Stomach (tissue), 9 donors: ENCODE measurements around the gene METTL24. TPM values are rescaled to one million over a fixed set of nuclear protein-coding genes. Genes with fewer than 3 reads are reported as not detected.
A peak's percentile ranks its signal among the peaks of the same experiment; 100 is the strongest.

Experiments used
- DNase-seq, 2 donors: peaks; one replicate each; pipeline versions ENCODE4 v3.0.0 to v3.0.0-alpha.2; 2013 to 2019
- H3K27ac ChIP-seq, 5 donors: fragments of 200-600 bp in 4 of 5; sonication (generic) in 4 of 5; one replicate each; pipeline ENCODE4 v1.5.1; 2013 to 2019; ENCODE audit warnings: mild to moderate bottlenecking in 1 of 5, moderate library complexity in 1 of 5
- H3K27me3 ChIP-seq, 3 donors: fragments of 200-600 bp; sonication (generic); one replicate each; pipeline ENCODE4 v1.5.1; 2017 to 2019; ENCODE audit warnings: mixed run types in 1 of 3
- H3K36me3 ChIP-seq, 4 donors: fragments of 200-600 bp; sonication (generic); 1 replicate in 3 of 4; 2 replicates in 1 of 4; pipeline ENCODE4 v1.5.1; 2016 to 2019
- H3K4me1 ChIP-seq, 4 donors: fragments of 200-600 bp; sonication (generic); one replicate each; pipeline ENCODE4 v1.5.1; 2016 to 2019
- H3K4me3 ChIP-seq, 4 donors: fragments of 200-600 bp; sonication (generic) in 3 of 4; one replicate each; pipeline ENCODE4 v1.5.1; 2016 to 2019; ENCODE audit warnings: mild to moderate bottlenecking in 1 of 4
- H3K9me3 ChIP-seq, 4 donors: fragments of 200-600 bp; sonication (generic); one replicate each; pipeline ENCODE4 v1.5.1; 2016 to 2019
- CTCF ChIP-seq, 7 experiments: fragments of 450-650 bp in 4 of 7; fragments of 200-600 bp in 3 of 7; sonication (generic) in 3 of 7; IDR thresholded peaks; one replicate each; pipeline ENCODE4 v1.5.1; 2016 to 2019; ENCODE audit warnings: antibody characterized with exemption in 7 of 7, control low read depth in 2 of 7, mild to moderate bottlenecking in 1 of 7
- EP300 ChIP-seq: sonication (generic); formaldehyde crosslinking; IDR thresholded peaks from one replicate; pipeline ENCODE4 v1.6.1; 2017; ENCODE audit warnings: antibody characterized with exemption
- POLR2A ChIP-seq, 4 donors: fragments of 450-650 bp; IDR thresholded peaks; one replicate each; pipeline ENCODE4 v1.6.1; 2016; ENCODE audit warnings: antibody characterized with exemption in 4 of 4, control low read depth in 2 of 4, mild to moderate bottlenecking in 1 of 4, moderate library complexity in 1 of 4
- POLR2AphosphoS5 ChIP-seq, 3 donors: sonication (generic); formaldehyde crosslinking; IDR thresholded peaks; one replicate each; pipeline ENCODE4 v1.6.1; 2016; ENCODE audit warnings: antibody characterized with exemption in 3 of 3
- whole genome bisulfite sequencing, 5 donors: extraction: QIAGEN DNeasy Blood & Tissue Kit in 3 of 5; methylation state at CpG; one replicate each; pipeline versions ENCODE4 v1.1.5 to v1.1.7; 2013 to 2018; 5-methylcytosine and 5-hydroxymethylcytosine counted together
- intact Hi-C: fragments of 100-400 bp; cut with DNase I; formaldehyde crosslinking; loops from one replicate; pipeline ENCODE4 v1.15.1; 2023; ENCODE audit warnings: low total_unique reads
- polyA plus RNA-seq, 3 donors: library from polyadenylated mRNA; stranded (reverse); fragments of 200-250 nt; gene quantifications; one replicate each; pipeline ENCODE4 v1.2.3, GENCODE V29; 2013
- total RNA-seq, 5 donors: library from RNA; depleted of rRNA; stranded (reverse); fragments of >200 nt; gene quantifications; one replicate each; pipeline versions ENCODE4 v1.1.0 to v1.2.3, GENCODE V29; 2014 to 2016
- donor health status: healthy with polysubstance abuse.
- donor health status: Bipolar disorder and iron deficiency.
- donor health status: healthy.

The METTL24 gene
- total and polyA plus RNA-seq, 8 donors, result 0.55 to 25.8 (median 2.8) TPM; not detected in 1

GRCh38 chr6:110331816-110332215, 26.3 kb downstream of the METTL24 start:
- no peaks in the 10 kb centered on the region for H3K9me3 ChIP-seq
- intact Hi-C loops, result no loop called here
- no peak for TF ChIP-seq EP300
- peak in 1 of 3 donors; percentile 42 for TF ChIP-seq POLR2AphosphoS5 (IDR thresholded peaks at IDR 0.05)
- peaks cover 10 to 64% (median 27%) of the 10 kb centered on the region in 4 donors for H3K4me1 ChIP-seq
- no peaks in the 10 kb centered on the region for H3K36me3 ChIP-seq
- peak in 1 of 2 donors; percentile 74 for DNase-seq
- WGBS, 5 donors, result 62 to 83% (median 68%) methylated on average over 4 of the region's 4 CpGs
- H3K4me3 ChIP-seq, result no peak overlapping the region
- peak overlapping the region in 1 of 5 donors; percentile 55 for H3K27ac ChIP-seq
- H3K27me3 ChIP-seq, result no peaks in the 10 kb centered on the region

- H3K27me3 ChIP-seq, result no peaks in the 10 kb centered on the region
- WGBS, 5 donors, result 87 to 94% (median 93%) methylated on average over 3 of the region's 3 CpGs
- H3K27ac ChIP-seq, result peak overlapping the region in 2 of 5 donors; percentile 74 to 76
- no peak overlapping the region for H3K4me3 ChIP-seq
- intact Hi-C loops, result no loop called here
- no peak for DNase-seq
- TF ChIP-seq EP300 (no peak), POLR2AphosphoS5 (IDR thresholded peaks at IDR 0.05) (no peak), POLR2A (IDR thresholded peaks at IDR 0.05) (no peak), CTCF (IDR thresholded peaks at IDR 0.05) (no peak)
- no peaks in the 10 kb centered on the region for H3K36me3 ChIP-seq
- H3K4me1 ChIP-seq, result peaks cover 10 to 68% (median 31%) of the 10 kb centered on the region in 4 donors
- no peaks in the 10 kb centered on the region for H3K9me3 ChIP-seq
These were observed 26.8 kb downstream of the METTL24 start for GRCh38 chr6:110331390-110331789.

- DNase-seq, result peak in 1 of 2 donors; percentile 55
- Histone ChIP-seq H3K27me3 (no peaks in the 10 kb centered on the region), H3K27ac (peak overlapping the region; percentile 48 to 76 (median 63)), H3K36me3 (no peaks in the 10 kb centered on the region), H3K4me1 (peaks cover 21 to 80% (median 46%) of the 10 kb centered on the region in 4 donors), H3K4me3 (peak overlapping the region; percentile 15 to 36 (median 34)), H3K9me3 (no peaks in the 10 kb centered on the region)
- TF ChIP-seq CTCF (IDR thresholded peaks at IDR 0.05) (no peak), POLR2A (IDR thresholded peaks at IDR 0.05) (no peak), EP300 (no peak), POLR2AphosphoS5 (IDR thresholded peaks at IDR 0.05) (no peak)
- WGBS, 5 donors, result 26 to 36% (median 32%) methylated on average over 18 to 19 of the region's 19 CpGs
- intact Hi-C loops, result no loop called here
These were observed 28.3 kb downstream of the METTL24 start for GRCh38 chr6:110329714-110330436.

GRCh38 chr6:110329348-110329713, 28.8 kb downstream of the METTL24 start:
- H3K4me3 ChIP-seq, result peak overlapping the region; percentile 15 to 36 (median 34)
- H3K36me3 ChIP-seq, result no peaks in the 10 kb centered on the region
- H3K27ac ChIP-seq, result peak overlapping the region in 4 of 5 donors; percentile 60 to 76 (median 68)
- H3K27me3 ChIP-seq, result no peaks in the 10 kb centered on the region
- H3K4me1 ChIP-seq, result peaks cover 27 to 85% (median 49%) of the 10 kb centered on the region in 4 donors
- intact Hi-C loops, result no loop called here
- H3K9me3 ChIP-seq, result no peaks in the 10 kb centered on the region
- peak in 1 of 2 donors; percentile 51 for DNase-seq
- TF ChIP-seq CTCF (IDR thresholded peaks at IDR 0.05) (no peak), POLR2A (IDR thresholded peaks at IDR 0.05) (no peak), POLR2AphosphoS5 (IDR thresholded peaks at IDR 0.05) (no peak), EP300 (no peak)
- 10 to 35% (median 19%) methylated on average over 7 of the region's 7 CpGs for WGBS, 5 donors

GRCh38 chr6:110328259-110328658, 29.9 kb downstream of the METTL24 start:
- H3K4me3 ChIP-seq, result no peak overlapping the region
- peak overlapping the region in 3 of 5 donors; percentile 12 to 76 (median 74) for H3K27ac ChIP-seq
- DNase-seq, result no peak
- no peaks in the 10 kb centered on the region for H3K27me3 ChIP-seq
- H3K4me1 ChIP-seq, result peaks cover 34 to 85% (median 57%) of the 10 kb centered on the region in 4 donors
- TF ChIP-seq POLR2A (IDR thresholded peaks at IDR 0.05), result no peak
- intact Hi-C loops, result no loop called here
- H3K36me3 ChIP-seq, result no peaks in the 10 kb centered on the region
- H3K9me3 ChIP-seq, result no peaks in the 10 kb centered on the region
- WGBS, 5 donors, result 69 to 83% (median 71%) methylated on average over 2 of the region's 2 CpGs
